Kidney (tissue), 14 donors: Measurements from ENCODE around the gene KLF13. TPM values are rescaled to one million over a fixed set of nuclear protein-coding genes. Genes with fewer than 3 reads are reported as not detected.

Experiments used
- DNase-seq, 5 donors: peaks; one replicate each; pipeline ENCODE4 v3.0.0-alpha.2; 2013 to 2020
- FAIRE-seq: peaks from 2 replicates; lab custom pipeline; 2012; peaks lifted over from hg19 to GRCh38; lab: Jason Lieb, UNC
- H3K27ac ChIP-seq, 2 donors: one replicate each; pipeline ENCODE4 v1.7.0; 2013; ENCODE audit warnings: low read depth in 2 of 2, low read length in 2 of 2, inconsistent platforms in 1 of 2
- H3K27me3 ChIP-seq: one replicate; pipeline ENCODE4 v1.7.1; 2013; ENCODE audit warnings: low read length, inconsistent platforms; ENCODE audit not compliant: control insufficient read depth, insufficient read depth
- H3K36me3 ChIP-seq, 3 donors: one replicate each; pipeline versions ENCODE4 v1.7.0 to v1.7.1; 2013; ENCODE audit warnings: low read length in 3 of 3, control low read depth in 1 of 3, inconsistent platforms in 1 of 3; ENCODE audit not compliant: insufficient read depth in 3 of 3, control insufficient read depth in 2 of 3
- H3K4me1 ChIP-seq, 3 donors: one replicate each; pipeline versions ENCODE4 v1.7.0 to v1.7.1; 2013; ENCODE audit warnings: low read length in 3 of 3, inconsistent platforms in 1 of 3, low read depth in 1 of 3; ENCODE audit not compliant: control insufficient read depth in 2 of 3, insufficient read depth in 2 of 3
- H3K4me3 ChIP-seq, 3 donors: one replicate each; pipeline versions ENCODE4 v1.7.0 to v1.8.1; 2013; ENCODE audit warnings: low read length in 3 of 3, control low read depth in 1 of 3, inconsistent platforms in 1 of 3
- H3K9ac ChIP-seq, 3 donors: one replicate each; pipeline versions ENCODE4 v1.7.0 to v1.7.1; 2013; ENCODE audit warnings: low read length in 3 of 3, control low read depth in 1 of 3, inconsistent platforms in 1 of 3
- H3K9me3 ChIP-seq, 3 donors: one replicate each; pipeline versions ENCODE4 v1.7.0 to v1.7.1; 2013; ENCODE audit warnings: low read length in 3 of 3, control low read depth in 1 of 3, inconsistent platforms in 1 of 3; ENCODE audit not compliant: control insufficient read depth in 2 of 3, insufficient read depth in 1 of 3
- intact Hi-C: fragments of 100-400 bp; cut with DNase I; formaldehyde crosslinking; loops from one replicate; pipeline ENCODE4 v1.11.1; 2022
- polyA plus RNA-seq: library from polyadenylated mRNA; stranded (reverse); fragments of 350-450 nt; fragmentation: Illumina TruSeq; extraction: RNeasy Lipid Tissue Mini Kit (QIAGEN cat#74804); gene quantifications from one replicate; pipeline ENCODE4 v1.2.3, GENCODE V29; 2014; ENCODE audit warnings: low read depth, low replicate concordance; ENCODE audit not compliant: insufficient read depth
- total RNA-seq: library from RNA; stranded (reverse); fragmentation: NEBNext Ultra II Directional; extraction: Animal tissue kit (Norgen Biotek cat#: 25700); gene quantifications from one replicate; pipeline ENCODE4 v1.2.1, GENCODE V29; 2021
- TF ChIP-seq, protein P1 (sequence below): IDR thresholded peaks from 3 replicates; pipeline ENCODE4 v1.5.1; 2012; ENCODE audit warnings: mild to moderate bottlenecking, moderate library complexity, borderline replicate concordance; ENCODE audit not compliant: insufficient read depth; ENCODE audit errors: extremely low read depth
- donor health status: control.
- donor health status: control.
- donor health status: control.
- donor health status: control.
- donor health status: control.
- donor health status: DM: yes; HTN: yes; CAD: no.
- donor health status: Normal renal cell carcinoma (clear cell type).

Gene KLF13
- total and polyA plus RNA-seq, 2 donors from 2014 or later: 55.5 to 123 TPM

- H3K4me3 ChIP-seq: no peak overlapping the region
- no peak for DNase-seq
- H3K9me3 ChIP-seq: no peaks in the 10 kb centered on the region
- no peaks in the 10 kb centered on the region for H3K36me3 ChIP-seq
- no peak for FAIRE-seq
- no peak overlapping the region for H3K27ac ChIP-seq
- H3K27me3 ChIP-seq: no peaks in the 10 kb centered on the region
- H3K4me1 ChIP-seq: peaks cover 0 to 26% (median 11%) of the 10 kb centered on the region in 3 donors
- intact Hi-C loops: no loop called here
- no peak overlapping the region for H3K9ac ChIP-seq
- TF ChIP-seq, protein P1, sequence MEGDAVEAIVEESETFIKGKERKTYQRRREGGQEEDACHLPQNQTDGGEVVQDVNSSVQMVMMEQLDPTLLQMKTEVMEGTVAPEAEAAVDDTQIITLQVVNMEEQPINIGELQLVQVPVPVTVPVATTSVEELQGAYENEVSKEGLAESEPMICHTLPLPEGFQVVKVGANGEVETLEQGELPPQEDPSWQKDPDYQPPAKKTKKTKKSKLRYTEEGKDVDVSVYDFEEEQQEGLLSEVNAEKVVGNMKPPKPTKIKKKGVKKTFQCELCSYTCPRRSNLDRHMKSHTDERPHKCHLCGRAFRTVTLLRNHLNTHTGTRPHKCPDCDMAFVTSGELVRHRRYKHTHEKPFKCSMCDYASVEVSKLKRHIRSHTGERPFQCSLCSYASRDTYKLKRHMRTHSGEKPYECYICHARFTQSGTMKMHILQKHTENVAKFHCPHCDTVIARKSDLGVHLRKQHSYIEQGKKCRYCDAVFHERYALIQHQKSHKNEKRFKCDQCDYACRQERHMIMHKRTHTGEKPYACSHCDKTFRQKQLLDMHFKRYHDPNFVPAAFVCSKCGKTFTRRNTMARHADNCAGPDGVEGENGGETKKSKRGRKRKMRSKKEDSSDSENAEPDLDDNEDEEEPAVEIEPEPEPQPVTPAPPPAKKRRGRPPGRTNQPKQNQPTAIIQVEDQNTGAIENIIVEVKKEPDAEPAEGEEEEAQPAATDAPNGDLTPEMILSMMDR: no peak
These were observed 72.2 kb downstream of the KLF13 start for GRCh38 chr15:31398677-31399301.

DNA sequence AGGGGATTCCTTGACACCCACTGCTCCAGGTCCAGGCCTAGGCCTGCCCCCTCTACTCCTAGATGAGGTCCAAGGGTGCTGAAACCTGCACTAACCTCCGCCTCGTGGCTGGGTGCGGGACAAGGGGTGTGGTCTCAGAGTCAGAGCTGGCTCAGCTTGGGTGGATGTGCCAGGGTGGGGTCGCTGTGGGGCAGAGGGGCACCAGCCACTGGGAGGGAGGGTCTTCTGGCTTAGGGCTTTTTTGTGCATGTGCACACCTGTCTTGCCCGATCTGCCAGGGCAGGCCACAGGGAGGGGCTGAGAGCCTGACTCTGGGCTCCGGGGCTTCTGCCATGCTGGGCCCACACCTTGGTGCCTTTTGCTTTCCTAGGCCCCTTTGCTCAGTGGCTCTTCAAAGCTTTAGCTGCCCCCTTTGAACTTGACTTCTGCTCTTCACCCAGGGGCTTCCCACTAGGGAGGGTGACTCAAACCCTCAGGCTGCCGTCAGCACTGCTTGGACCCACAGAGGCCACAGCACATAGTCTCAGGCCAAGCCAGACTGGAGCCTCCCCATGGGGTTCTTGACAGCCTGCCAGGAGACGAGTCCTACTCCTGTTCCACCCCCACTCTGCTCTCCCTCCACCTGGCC lies 73.0 kb downstream of the KLF13 start:
- TF ChIP-seq, protein P1: no peak
- H3K36me3 ChIP-seq: no peaks in the 10 kb centered on the region
- no peaks in the 10 kb centered on the region for H3K9me3 ChIP-seq
- intact Hi-C loops: loop anchor here (5.0 kb wide), 1 partner anchor 38 kb away; no protein-coding TSS in a partner anchor
- no peak overlapping the region for H3K4me3 ChIP-seq
- H3K27ac ChIP-seq: no peak overlapping the region
- no peaks in the 10 kb centered on the region for H3K27me3 ChIP-seq
- DNase-seq: peak in 1 of 5 donors; percentile 73
- no peak overlapping the region for H3K9ac ChIP-seq
- no peak for FAIRE-seq
- peaks cover 0 to 26% (median 11%) of the 10 kb centered on the region in 3 donors for H3K4me1 ChIP-seq

GRCh38 chr15:31400222-31400927 lies 73.7 kb downstream of the KLF13 start:
- no peak overlapping the region for H3K27ac ChIP-seq
- H3K4me3 ChIP-seq: no peak overlapping the region
- intact Hi-C loops: loop anchor here (5.0 kb wide), 1 partner anchor 37 kb away; no protein-coding TSS in a partner anchor
- no peaks in the 10 kb centered on the region for H3K9me3 ChIP-seq
- TF ChIP-seq, protein P1: no peak
- H3K9ac ChIP-seq: no peak overlapping the region
- H3K36me3 ChIP-seq: no peaks in the 10 kb centered on the region
- peaks cover 0 to 26% (median 11%) of the 10 kb centered on the region in 3 donors for H3K4me1 ChIP-seq
- no peak for DNase-seq
- no peaks in the 10 kb centered on the region for H3K27me3 ChIP-seq
- no peak for FAIRE-seq
